Lung (tissue), 12 donors: Measurements from ENCODE around the gene CPD. TPM values are rescaled to one million over a fixed set of nuclear protein-coding genes. Genes with fewer than 3 reads are reported as not detected.
"Not testable (repeated sequence)": the region's sequence is repeated elsewhere in the genome, so short reads cannot be mapped to it uniquely, and the experiment has no call there.

ENCODE experiments used
- ATAC-seq: fragments of 200-7000 bp; cut with Tn5 transposase; one replicate; pipeline ENCODE4 v1.9.1; 2020; ENCODE audit warnings: moderate number of reproducible peaks; ENCODE audit not compliant: insufficient read depth, low FRiP score
- DNase-seq, 3 donors: peaks; one replicate each; pipeline ENCODE4 v3.0.0-alpha.2; 2013 to 2017
- H3K27ac ChIP-seq, 2 donors: one replicate each; pipeline ENCODE4 v1.5.1; 2013; ENCODE audit warnings: mild to moderate bottlenecking in 2 of 2, moderate library complexity in 2 of 2, control low read depth in 1 of 2, inconsistent platforms in 1 of 2, low read depth in 1 of 2, low read length in 1 of 2
- H3K27me3 ChIP-seq, 3 donors: one replicate each; pipeline ENCODE4 v1.5.1; 2013; ENCODE audit warnings: low read length in 2 of 3; ENCODE audit not compliant: control insufficient read depth in 3 of 3, insufficient read depth in 3 of 3
- H3K36me3 ChIP-seq, 4 donors: one replicate each; pipeline ENCODE4 v1.5.1; 2013; ENCODE audit warnings: low read length in 4 of 4, mild to moderate bottlenecking in 1 of 4, moderate library complexity in 1 of 4; ENCODE audit not compliant: control insufficient read depth in 4 of 4, insufficient read depth in 4 of 4
- H3K4me1 ChIP-seq, 5 donors: one replicate each; pipeline ENCODE4 v1.5.1; 2013; ENCODE audit warnings: low read length in 5 of 5, mild to moderate bottlenecking in 2 of 5, moderate library complexity in 1 of 5; ENCODE audit not compliant: control insufficient read depth in 5 of 5, insufficient read depth in 5 of 5
- H3K4me3 ChIP-seq: one replicate; pipeline ENCODE4 v1.5.1; 2013; ENCODE audit warnings: mild to moderate bottlenecking, control low read depth, moderate library complexity
- H3K9ac ChIP-seq, 2 donors: one replicate each; pipeline ENCODE4 v1.5.1; 2013; ENCODE audit warnings: low read length in 2 of 2, control low read depth in 1 of 2; ENCODE audit not compliant: insufficient read depth in 1 of 2
- H3K9me3 ChIP-seq, 4 donors: one replicate each; pipeline ENCODE4 v1.5.1; 2013; ENCODE audit warnings: low read length in 3 of 4, mild to moderate bottlenecking in 1 of 4, moderate library complexity in 1 of 4; ENCODE audit not compliant: control insufficient read depth in 4 of 4, insufficient read depth in 3 of 4
- WGBS, 2 donors: extraction: QIAGEN DNeasy Blood & Tissue Kit; methylation state at CpG; one replicate each; pipeline ENCODE4 v1.1.7; 2013; 5-methylcytosine and 5-hydroxymethylcytosine counted together
- polyA plus RNA-seq, 2 donors: library from polyadenylated mRNA; stranded (reverse); fragments of 200-250 nt; gene quantifications; one replicate each; pipeline ENCODE4 v1.2.1, GENCODE V29; 2013
- total RNA-seq, 2 donors: library from RNA; depleted of rRNA in 1 of 2; stranded (reverse); fragments of >200 nt in 1 of 2; gene quantifications; one replicate each; pipeline ENCODE4 v1.2.1, GENCODE V29; 2014 to 2021
- TF ChIP-seq, protein P1 (sequence below): IDR thresholded peaks from 2 replicates; pipeline ENCODE4 v1.5.1; 2012; ENCODE audit warnings: mild to moderate bottlenecking; ENCODE audit errors: control extremely low read depth, extremely low read depth
- donor health status: control.
- donor health status: control.
- donor health status: Bipolar disorder and iron deficiency.
- donor health status: healthy.
- donor health status: DM: yes; HTN: yes; CAD: no.

CPD gene
- total and polyA plus RNA-seq, 4 donors, result 11.1 to 126 (median 88.1) TPM

DNA sequence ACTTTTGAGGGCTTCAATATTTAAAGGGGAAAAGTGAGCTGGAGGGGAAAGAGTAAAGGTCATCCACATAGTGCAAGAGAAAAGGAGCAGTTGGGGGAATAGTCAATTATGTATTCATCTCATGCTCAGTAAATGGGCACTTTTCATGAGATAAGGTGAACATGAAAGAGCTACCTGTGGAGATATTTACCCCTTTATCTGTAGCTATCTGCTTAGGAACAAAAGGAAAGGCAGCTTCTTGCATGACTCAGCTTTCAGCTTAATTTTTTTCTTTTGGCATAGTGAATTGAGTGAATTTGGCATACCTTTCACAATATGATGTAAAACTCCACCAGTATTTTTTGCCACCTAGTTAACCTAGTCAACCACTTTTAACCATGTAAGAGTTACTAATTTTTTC, 26.4 kb downstream of the CPD start:
- Histone ChIP-seq H3K27ac (no peak overlapping the region), H3K9ac (no peak overlapping the region), H3K36me3 (peaks cover 0 to 6% (median 4%) of the 10 kb centered on the region in 4 donors), H3K4me1 (peaks cover 0 to 3% (median 0%) of the 10 kb centered on the region in 5 donors), H3K27me3 (no peaks in the 10 kb centered on the region), H3K4me3 (no peak overlapping the region), H3K9me3 (peaks cover 0 to 2% (median 0%) of the 10 kb centered on the region in 4 donors)
- TF ChIP-seq, protein P1, sequence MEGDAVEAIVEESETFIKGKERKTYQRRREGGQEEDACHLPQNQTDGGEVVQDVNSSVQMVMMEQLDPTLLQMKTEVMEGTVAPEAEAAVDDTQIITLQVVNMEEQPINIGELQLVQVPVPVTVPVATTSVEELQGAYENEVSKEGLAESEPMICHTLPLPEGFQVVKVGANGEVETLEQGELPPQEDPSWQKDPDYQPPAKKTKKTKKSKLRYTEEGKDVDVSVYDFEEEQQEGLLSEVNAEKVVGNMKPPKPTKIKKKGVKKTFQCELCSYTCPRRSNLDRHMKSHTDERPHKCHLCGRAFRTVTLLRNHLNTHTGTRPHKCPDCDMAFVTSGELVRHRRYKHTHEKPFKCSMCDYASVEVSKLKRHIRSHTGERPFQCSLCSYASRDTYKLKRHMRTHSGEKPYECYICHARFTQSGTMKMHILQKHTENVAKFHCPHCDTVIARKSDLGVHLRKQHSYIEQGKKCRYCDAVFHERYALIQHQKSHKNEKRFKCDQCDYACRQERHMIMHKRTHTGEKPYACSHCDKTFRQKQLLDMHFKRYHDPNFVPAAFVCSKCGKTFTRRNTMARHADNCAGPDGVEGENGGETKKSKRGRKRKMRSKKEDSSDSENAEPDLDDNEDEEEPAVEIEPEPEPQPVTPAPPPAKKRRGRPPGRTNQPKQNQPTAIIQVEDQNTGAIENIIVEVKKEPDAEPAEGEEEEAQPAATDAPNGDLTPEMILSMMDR, result no peak
- ATAC-seq, result no peak
- DNase-seq, result no peak

DNA sequence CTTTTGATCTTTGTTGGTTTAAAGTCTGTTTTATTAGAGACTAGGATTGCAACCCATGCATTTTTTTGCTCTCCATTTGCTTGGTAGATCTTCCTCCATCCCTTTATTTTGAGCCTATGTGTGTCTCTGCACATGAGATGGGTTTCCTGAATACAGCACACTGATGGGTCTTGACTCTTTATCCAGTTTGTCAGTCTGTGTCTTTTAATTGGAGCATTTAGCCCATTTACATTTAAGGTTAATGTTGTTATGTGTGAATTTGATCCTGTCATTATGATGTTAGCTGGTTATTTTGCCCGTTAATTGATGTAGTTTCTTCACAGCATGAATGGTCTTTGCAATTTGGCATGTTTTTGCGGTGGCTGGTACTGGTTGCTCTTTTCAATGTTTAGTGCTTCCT, 31.9 kb downstream of the CPD start:
- ATAC-seq, H3K27me3 ChIP-seq, DNase-seq, H3K27ac ChIP-seq, H3K4me1 ChIP-seq, H3K4me3 ChIP-seq, H3K9me3 ChIP-seq, H3K9ac ChIP-seq, H3K36me3 ChIP-seq: not testable (repeated sequence)
- WGBS, 2 donors, result 100% methylated on average over 2 of the region's 2 CpGs

DNA sequence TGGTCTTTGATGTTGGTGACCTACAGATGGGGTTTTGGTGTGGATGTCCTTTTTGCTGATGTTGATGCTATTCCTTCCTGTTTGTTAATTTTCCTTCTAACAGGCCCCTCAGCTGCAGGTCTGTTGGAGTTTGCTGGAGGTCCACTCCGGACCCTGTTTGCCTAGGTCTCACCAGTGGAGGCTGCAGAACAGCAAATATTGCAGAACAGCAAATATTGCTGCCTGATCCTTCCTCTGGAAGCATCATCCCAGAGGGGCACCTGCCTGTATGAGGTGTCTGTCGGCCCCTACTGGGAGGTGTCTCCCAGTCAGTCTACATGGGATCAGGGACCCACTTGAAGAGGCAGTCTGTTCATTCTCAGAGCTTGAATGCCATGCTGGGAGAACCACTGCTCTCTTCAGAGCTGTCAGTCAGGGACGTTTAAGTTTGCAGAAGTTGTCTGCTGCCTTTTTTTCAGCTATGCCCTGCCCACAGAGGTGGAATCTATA, 33.3 kb downstream of the CPD start:
- not testable (repeated sequence) for ATAC-seq, H3K4me1 ChIP-seq, H3K9ac ChIP-seq, H3K9me3 ChIP-seq, H3K36me3 ChIP-seq, DNase-seq, H3K27ac ChIP-seq, H3K27me3 ChIP-seq, H3K4me3 ChIP-seq
- WGBS, 2 donors, result 79% methylated on average over 3 of the region's 3 CpGs

DNA sequence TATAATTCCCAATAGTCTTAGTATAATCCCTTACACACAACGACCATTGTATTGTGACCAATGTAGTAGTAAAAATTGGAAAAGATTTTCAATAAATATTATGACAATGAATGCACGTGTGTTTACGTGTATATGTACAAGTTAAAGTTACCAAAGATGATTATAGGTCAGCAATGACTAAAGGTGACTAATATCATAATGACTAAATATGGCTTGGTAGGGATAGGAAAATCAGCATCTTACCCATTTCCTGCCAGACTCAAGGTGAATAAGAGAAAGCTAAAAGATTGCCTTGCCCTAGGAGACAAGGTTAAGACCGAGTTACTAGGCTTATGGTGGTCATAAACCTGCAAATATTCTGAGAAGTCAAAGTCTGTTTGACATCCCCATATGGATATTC, 34.4 kb downstream of the CPD start:
- H3K27ac ChIP-seq, result no peak overlapping the region
- DNase-seq (no peak), ATAC-seq (no peak)
- H3K9ac ChIP-seq, result no peak overlapping the region
- H3K36me3 ChIP-seq, result no peaks in the 10 kb centered on the region
- H3K4me1 ChIP-seq, result peaks cover 0 to 2% (median 0%) of the 10 kb centered on the region in 5 donors
- WGBS, 2 donors, result 87 to 93% methylated on average over 4 of the region's 4 CpGs
- no peaks in the 10 kb centered on the region for H3K27me3 ChIP-seq
- H3K4me3 ChIP-seq, result no peak overlapping the region
- no peaks in the 10 kb centered on the region for H3K9me3 ChIP-seq
- TF ChIP-seq, protein P1, result no peak

DNA sequence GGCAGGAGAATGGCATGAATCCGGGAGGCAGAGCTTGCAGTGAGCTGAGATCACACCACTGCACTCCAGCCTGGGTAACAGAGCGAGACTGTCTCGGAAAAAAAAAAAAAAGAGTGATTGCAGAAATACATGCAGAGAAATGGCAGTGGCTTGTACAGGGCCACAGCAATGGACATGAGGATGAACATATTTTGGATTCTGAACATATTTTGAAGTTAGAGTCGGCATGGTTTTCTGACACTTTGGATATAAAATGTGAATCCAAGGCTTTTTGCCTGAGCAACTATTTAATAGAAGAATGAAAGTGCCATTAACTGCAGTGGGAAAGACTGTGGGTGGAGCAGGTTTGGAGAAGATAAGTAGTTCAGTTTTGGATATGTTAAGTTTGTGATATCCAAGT, 35.8 kb downstream of the CPD start:
- ATAC-seq (no peak), DNase-seq (no peak)
- 90 to 97% methylated on average over 4 of the region's 4 CpGs for WGBS, 2 donors
- Histone ChIP-seq H3K9ac (no peak overlapping the region), H3K27ac (no peak overlapping the region), H3K4me3 (no peak overlapping the region), H3K36me3 (no peaks in the 10 kb centered on the region), H3K9me3 (no peaks in the 10 kb centered on the region), H3K4me1 (peaks cover 0 to 2% (median 0%) of the 10 kb centered on the region in 5 donors), H3K27me3 (no peaks in the 10 kb centered on the region)
- TF ChIP-seq, protein P1, result no peak
